K562 (cell line): ENCODE results near the gene LRRC19. TPM values are rescaled to one million over a fixed set of nuclear protein-coding genes. Genes with fewer than 3 reads are reported as not detected.

ENCODE experiments used
- ATAC-seq: fragments of 200-7000 bp; cut with Tn5 transposase; 3 replicates; pipeline ENCODE4 v1.9.1; 2020; ENCODE audit warnings: moderate library complexity
- BruUV-seq: library from RNA; stranded (reverse); fragments of 400-500 nt; replicated peaks from 2 replicates; lab custom pipeline; 2021; lab: Mats Ljungman, UMichigan
- CTCF ChIA-PET: fragments of 300-600 bp; formaldehyde crosslinking; extraction: SDS; loops from one replicate; lab custom pipeline; 2021; ENCODE audit warnings: low intra/inter-chr PET ratio; lab: Yijun Ruan, JAX
- POLR2A ChIA-PET: fragments of 300-600, 350-650 bp; sonication (Branson Sonifier 250); formaldehyde crosslinking; extraction: SDS; loops from one replicate; lab custom pipeline; 2021; ENCODE audit warnings: antibody characterized with exemption, inconsistent platforms; lab: Yijun Ruan, JAX
- DNase-seq, 4 experiments: peaks; one replicate each; pipeline versions ENCODE4 v3.0.0 to v3.0.0-alpha.2; 2011 to 2018; ENCODE audit warnings: low spot score in 3 of 4, mixed read lengths in 3 of 4; ENCODE audit errors: extremely low read depth in 1 of 4
- FAIRE-seq: peaks from 2 replicates; lab custom pipeline; 2011; peaks lifted over from hg19 to GRCh38; lab: Jason Lieb, UNC
- H2AFZ ChIP-seq: 2 replicates; pipeline ENCODE4 v1.6.0; 2011; ENCODE audit warnings: low read depth, low read length, control low read depth, inconsistent platforms
- H3K27ac ChIP-seq: fragments of 200-600 bp; 3 replicates; pipeline ENCODE4 v1.8.0; 2011; ENCODE audit warnings: low read depth, mild to moderate bottlenecking, control low read depth, inconsistent platforms, low read length, moderate library complexity, mixed read lengths; ENCODE audit errors: extremely low read depth
- H3K27me3 ChIP-seq, 2 experiments: fragments of 300-600 bp in 1 of 2; 2 replicates in 1 of 2; 3 replicates in 1 of 2; pipeline versions ENCODE4 v1.6.0 to v1.8.0; 2011; ENCODE audit warnings: inconsistent platforms in 2 of 2, low read length in 2 of 2, mild to moderate bottlenecking in 1 of 2, mixed read lengths in 1 of 2, moderate library complexity in 1 of 2; ENCODE audit not compliant: control insufficient read depth in 2 of 2, insufficient read depth in 2 of 2
- H3K36me3 ChIP-seq: fragments of 300-600 bp; 3 replicates; pipeline ENCODE4 v1.8.0; 2011; ENCODE audit warnings: mild to moderate bottlenecking, low read length, inconsistent platforms; ENCODE audit not compliant: control insufficient read depth, insufficient read depth
- H3K4me1 ChIP-seq, 2 experiments: fragments of 200-600 bp in 1 of 2; replicated peaks in 1 of 2; 2 replicates in 1 of 2; 3 replicates in 1 of 2; pipeline versions ENCODE4 v1.5.1 to v1.8.0; 2011; ENCODE audit warnings: inconsistent platforms in 2 of 2, low read length in 2 of 2, mild to moderate bottlenecking in 1 of 2, mixed read lengths in 1 of 2, moderate library complexity in 1 of 2; ENCODE audit not compliant: control insufficient read depth in 2 of 2, insufficient read depth in 2 of 2
- H3K4me2 ChIP-seq: 2 replicates; pipeline ENCODE4 v1.6.1; 2011; ENCODE audit warnings: low read length, control low read depth, inconsistent platforms, mixed read lengths; ENCODE audit not compliant: insufficient read depth
- H3K4me3 ChIP-seq: fragments of 200-600 bp; sonication (generic), shearing (Covaris generic); 2 replicates; pipeline ENCODE4 v1.5.1; 2016; ENCODE audit warnings: control low read depth, inconsistent platforms
- H3K79me2 ChIP-seq: fragments of 200-600 bp; 3 replicates; pipeline ENCODE4 v1.8.0; 2011; ENCODE audit warnings: low read length, inconsistent platforms; ENCODE audit not compliant: control insufficient read depth, insufficient read depth
- H3K9ac ChIP-seq, 2 experiments: 2 replicates each; pipeline versions ENCODE4 v1.6.0 to v1.6.1; 2011; ENCODE audit warnings: low read depth in 2 of 2, low read length in 2 of 2, control low read depth in 1 of 2, inconsistent platforms in 1 of 2, mild to moderate bottlenecking in 1 of 2, mixed read lengths in 1 of 2; ENCODE audit not compliant: insufficient read depth in 1 of 2
- H3K9me1 ChIP-seq: one replicate; pipeline ENCODE4 v1.6.0; 2011; ENCODE audit warnings: inconsistent platforms, mild to moderate bottlenecking, low read length, moderate library complexity; ENCODE audit not compliant: control insufficient read depth, insufficient read depth
- H3K9me3 ChIP-seq: replicated peaks from 2 replicates; pipeline ENCODE4 v1.5.1; 2011; ENCODE audit warnings: low read depth, low read length, inconsistent platforms; ENCODE audit not compliant: control insufficient read depth, insufficient read depth
- H4K20me1 ChIP-seq: replicated peaks from 2 replicates; pipeline ENCODE4 v1.6.1; 2011; ENCODE audit warnings: low read length, inconsistent platforms, mixed read lengths; ENCODE audit not compliant: control insufficient read depth, insufficient read depth
- NFATC3 ChIP-seq: fragments of 450-650 bp; IDR thresholded peaks from 2 replicates; pipeline ENCODE4 v1.6.1; 2017; ENCODE audit warnings: mild to moderate bottlenecking
- PTTG1 ChIP-seq: fragments of 450-650 bp; IDR thresholded peaks from 2 replicates; pipeline ENCODE4 v1.6.1; 2016; ENCODE audit warnings: low read depth, mild to moderate bottlenecking, missing genetic modification characterization, missing compliant biosample characterization
- WGBS: fragments of 100-300 bp; shearing (Covaris generic); methylation state at CpG from one replicate; pipeline ENCODE4 v1.1.6; 2016; ENCODE audit warnings: low coverage, mixed read lengths; ENCODE audit not compliant: insufficient coverage; ENCODE audit errors: missing lambda C conversion rate; 5-methylcytosine and 5-hydroxymethylcytosine counted together
- in situ Hi-C: fragments of 300-500 bp; cut with MboI; formaldehyde crosslinking; loops from 4 replicates; pipeline ENCODE4 v1.15.0; 2018; ENCODE audit warnings: inconsistent platforms, mixed read lengths
- intact Hi-C: fragments of 100-400 bp; cut with micrococcal nuclease; formaldehyde crosslinking; loops from 2 replicates; pipeline ENCODE4 v1.14.2; 2022
- polyA plus RNA-seq, 8 experiments: library from polyadenylated mRNA; depleted of rRNA in 4 of 8; stranded (reverse) in 5 of 8; unstranded in 3 of 8; fragments of >200 nt; fragmentation: Nextera tagmentation in 2 of 8; fragmentation: Illumina TruSeq in 1 of 8; extraction: Ambion mirVana in 2 of 8; extraction: Trizol in 1 of 8; gene quantifications; 2 replicates each; pipeline versions ENCODE4 v1.2.1 to v1.2.3, GENCODE V29; 2011 to 2014; ENCODE audit warnings: inconsistent platforms in 1 of 8, missing spikeins in 1 of 8
- total RNA-seq, 7 experiments: library from RNA; depleted of rRNA in 6 of 7; stranded (reverse); fragments of >200 nt in 6 of 7; fragmentation: Illumina TruSeq in 2 of 7; extraction: Trizol in 2 of 7; gene quantifications; 2 replicates each; pipeline versions ENCODE4 v1.2.1 to v1.2.3, GENCODE V29; 2011 to 2021; ENCODE audit warnings: low replicate concordance in 1 of 7
- TF ChIP-seq, protein P1 (sequence below): sonication (generic); formaldehyde crosslinking; IDR thresholded peaks from 2 replicates; pipeline ENCODE4 v1.8.0; 2022; ENCODE audit warnings: mild to moderate bottlenecking, low read depth, missing genetic modification reagents
- TF ChIP-seq, protein P2 (sequence below): fragments of 250-450 bp; sonication (Bioruptor Pico); IDR thresholded peaks from 2 replicates; pipeline ENCODE4 v1.4.0; 2020

LRRC19 gene
- total and polyA plus RNA-seq, 9 of the 15 experiments (the other 6 are each of a cell fraction or from before 2014, with no cell fraction given) = not detected

DNA sequence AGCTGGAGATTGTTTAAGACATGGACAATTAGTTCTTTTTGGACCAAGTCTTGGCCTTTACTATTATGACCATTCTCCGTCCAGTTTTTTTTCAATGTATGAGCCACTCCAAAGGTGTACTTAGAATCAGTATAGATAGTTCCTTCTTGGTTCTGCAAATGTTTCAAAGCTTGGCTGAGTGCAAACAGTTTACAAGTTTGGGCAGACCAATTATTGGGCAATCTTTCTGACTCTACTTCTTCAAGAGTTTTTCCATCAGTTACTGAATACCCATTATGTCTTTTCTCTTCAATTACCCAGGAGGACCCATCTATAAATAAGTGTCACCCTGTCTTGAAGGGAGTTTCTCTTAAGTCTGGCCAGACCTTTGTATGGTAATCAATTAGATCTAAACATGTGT is 33.8 kb downstream of the LRRC19 start:
- TF ChIP-seq, protein P1, sequence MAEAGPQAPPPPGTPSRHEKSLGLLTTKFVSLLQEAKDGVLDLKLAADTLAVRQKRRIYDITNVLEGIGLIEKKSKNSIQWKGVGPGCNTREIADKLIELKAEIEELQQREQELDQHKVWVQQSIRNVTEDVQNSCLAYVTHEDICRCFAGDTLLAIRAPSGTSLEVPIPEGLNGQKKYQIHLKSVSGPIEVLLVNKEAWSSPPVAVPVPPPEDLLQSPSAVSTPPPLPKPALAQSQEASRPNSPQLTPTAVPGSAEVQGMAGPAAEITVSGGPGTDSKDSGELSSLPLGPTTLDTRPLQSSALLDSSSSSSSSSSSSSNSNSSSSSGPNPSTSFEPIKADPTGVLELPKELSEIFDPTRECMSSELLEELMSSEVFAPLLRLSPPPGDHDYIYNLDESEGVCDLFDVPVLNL = no peak
- TF ChIP-seq PTTG1 (tag) (no peak), NFATC3 (no peak)
- TF ChIP-seq, protein P2, sequence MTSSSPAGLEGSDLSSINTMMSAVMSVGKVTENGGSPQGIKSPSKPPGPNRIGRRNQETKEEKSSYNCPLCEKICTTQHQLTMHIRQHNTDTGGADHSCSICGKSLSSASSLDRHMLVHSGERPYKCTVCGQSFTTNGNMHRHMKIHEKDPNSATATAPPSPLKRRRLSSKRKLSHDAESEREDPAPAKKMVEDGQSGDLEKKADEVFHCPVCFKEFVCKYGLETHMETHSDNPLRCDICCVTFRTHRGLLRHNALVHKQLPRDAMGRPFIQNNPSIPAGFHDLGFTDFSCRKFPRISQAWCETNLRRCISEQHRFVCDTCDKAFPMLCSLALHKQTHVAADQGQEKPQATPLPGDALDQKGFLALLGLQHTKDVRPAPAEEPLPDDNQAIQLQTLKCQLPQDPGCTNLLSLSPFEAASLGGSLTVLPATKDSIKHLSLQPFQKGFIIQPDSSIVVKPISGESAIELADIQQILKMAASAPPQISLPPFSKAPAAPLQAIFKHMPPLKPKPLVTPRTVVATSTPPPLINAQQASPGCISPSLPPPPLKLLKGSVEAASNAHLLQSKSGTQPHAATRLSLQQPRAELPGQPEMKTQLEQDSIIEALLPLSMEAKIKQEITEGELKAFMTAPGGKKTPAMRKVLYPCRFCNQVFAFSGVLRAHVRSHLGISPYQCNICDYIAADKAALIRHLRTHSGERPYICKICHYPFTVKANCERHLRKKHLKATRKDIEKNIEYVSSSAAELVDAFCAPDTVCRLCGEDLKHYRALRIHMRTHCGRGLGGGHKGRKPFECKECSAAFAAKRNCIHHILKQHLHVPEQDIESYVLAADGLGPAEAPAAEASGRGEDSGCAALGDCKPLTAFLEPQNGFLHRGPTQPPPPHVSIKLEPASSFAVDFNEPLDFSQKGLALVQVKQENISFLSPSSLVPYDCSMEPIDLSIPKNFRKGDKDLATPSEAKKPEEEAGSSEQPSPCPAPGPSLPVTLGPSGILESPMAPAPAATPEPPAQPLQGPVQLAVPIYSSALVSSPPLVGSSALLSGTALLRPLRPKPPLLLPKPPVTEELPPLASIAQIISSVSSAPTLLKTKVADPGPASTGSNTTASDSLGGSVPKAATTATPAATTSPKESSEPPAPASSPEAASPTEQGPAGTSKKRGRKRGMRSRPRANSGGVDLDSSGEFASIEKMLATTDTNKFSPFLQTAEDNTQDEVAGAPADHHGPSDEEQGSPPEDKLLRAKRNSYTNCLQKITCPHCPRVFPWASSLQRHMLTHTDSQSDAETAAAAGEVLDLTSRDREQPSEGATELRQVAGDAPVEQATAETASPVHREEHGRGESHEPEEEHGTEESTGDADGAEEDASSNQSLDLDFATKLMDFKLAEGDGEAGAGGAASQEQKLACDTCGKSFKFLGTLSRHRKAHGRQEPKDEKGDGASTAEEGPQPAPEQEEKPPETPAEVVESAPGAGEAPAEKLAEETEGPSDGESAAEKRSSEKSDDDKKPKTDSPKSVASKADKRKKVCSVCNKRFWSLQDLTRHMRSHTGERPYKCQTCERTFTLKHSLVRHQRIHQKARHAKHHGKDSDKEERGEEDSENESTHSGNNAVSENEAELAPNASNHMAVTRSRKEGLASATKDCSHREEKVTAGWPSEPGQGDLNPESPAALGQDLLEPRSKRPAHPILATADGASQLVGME (CRISPR knock-in tag) = no peak
- H3K4me2 ChIP-seq = no peak overlapping the region
- H3K4me1 ChIP-seq = no peaks in the 10 kb centered on the region
- no TSS peak for BruUV-seq
- ChIA-PET POLR2A (interaction anchor here (1.8 kb wide), 1 partner anchor 16 kb away, joined by 8 read pairs; the partner anchor contains the start of gene IFT74), CTCF (no interaction called here)
- no peaks in the 10 kb centered on the region for H3K27me3 ChIP-seq
- H3K36me3 ChIP-seq = no peaks in the 10 kb centered on the region
- no peak overlapping the region for H2AFZ ChIP-seq
- H3K4me3 ChIP-seq = no peak overlapping the region
- in situ Hi-C loops = loop anchor here (10.0 kb wide), 1 partner anchor 227 kb away; no protein-coding TSS in a partner anchor
- DNase-seq = no peak
- no peaks in the 10 kb centered on the region for H3K9me3 ChIP-seq
- H3K9ac ChIP-seq = no peak overlapping the region
- 100% methylated on average over 1 of the region's 1 CpG for WGBS
- FAIRE-seq = no peak
- H3K9me1 ChIP-seq = no peaks in the 10 kb centered on the region
- no peak overlapping the region for H3K27ac ChIP-seq
- no peak for ATAC-seq
- no peaks in the 10 kb centered on the region for H4K20me1 ChIP-seq
- intact Hi-C loops = loop anchor here (5.0 kb wide), 1 partner anchor 229 kb away; no protein-coding TSS in a partner anchor
- no peaks in the 10 kb centered on the region for H3K79me2 ChIP-seq
